GM19463 (cell line): ENCODE data around the gene DTX3.
"Not testable (repeated sequence)": the region's sequence is repeated elsewhere in the genome, so short reads cannot be mapped to it uniquely, and the experiment has no call there.

Experiments used
- ATAC-seq: cut with Tn5 transposase; IDR thresholded peaks from one replicate; pipeline ENCODE4 v1.9.1; 2021; ENCODE audit warnings: mild to moderate bottlenecking, moderate library complexity; ENCODE audit not compliant: unreplicated experiment

The DTX3 gene, protein sequence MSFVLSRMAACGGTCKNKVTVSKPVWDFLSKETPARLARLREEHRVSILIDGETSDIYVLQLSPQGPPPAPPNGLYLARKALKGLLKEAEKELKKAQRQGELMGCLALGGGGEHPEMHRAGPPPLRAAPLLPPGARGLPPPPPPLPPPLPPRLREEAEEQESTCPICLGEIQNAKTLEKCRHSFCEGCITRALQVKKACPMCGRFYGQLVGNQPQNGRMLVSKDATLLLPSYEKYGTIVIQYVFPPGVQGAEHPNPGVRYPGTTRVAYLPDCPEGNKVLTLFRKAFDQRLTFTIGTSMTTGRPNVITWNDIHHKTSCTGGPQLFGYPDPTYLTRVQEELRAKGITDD

DNA sequence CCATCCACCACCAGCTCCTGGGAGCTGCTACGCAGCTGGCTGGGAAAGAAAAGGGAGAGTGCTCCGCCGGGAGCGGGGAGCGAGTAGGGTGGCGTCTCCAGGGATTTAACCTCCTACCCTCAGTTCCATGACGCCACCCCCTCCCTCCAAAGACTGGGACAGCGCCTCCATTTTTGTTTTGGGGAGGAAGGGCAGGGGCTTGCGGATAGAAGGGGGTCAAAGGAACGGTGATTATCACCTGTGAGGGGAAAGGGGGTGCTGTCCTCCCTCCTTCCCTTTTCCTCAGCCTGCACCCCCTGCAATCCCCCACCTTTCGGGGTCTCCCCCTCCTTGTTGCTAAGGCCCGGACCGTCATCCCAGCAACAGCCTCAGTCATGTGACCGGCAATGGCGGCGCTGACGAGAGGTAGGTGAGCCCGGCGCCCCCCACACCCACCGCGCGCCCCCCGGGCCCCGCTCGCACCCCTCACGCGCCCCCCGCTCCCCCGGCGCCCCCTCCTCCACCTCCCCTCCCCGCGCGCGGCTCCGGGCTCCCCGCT is at the start of gene DTX3:
Gene DTX3 (plus strand): TSS at position 371 of the 538 bp plus-strand sequence. CDS start 1,694 bp downstream, outside the sequence.
- peak; percentile 54 for ATAC-seq

DNA sequence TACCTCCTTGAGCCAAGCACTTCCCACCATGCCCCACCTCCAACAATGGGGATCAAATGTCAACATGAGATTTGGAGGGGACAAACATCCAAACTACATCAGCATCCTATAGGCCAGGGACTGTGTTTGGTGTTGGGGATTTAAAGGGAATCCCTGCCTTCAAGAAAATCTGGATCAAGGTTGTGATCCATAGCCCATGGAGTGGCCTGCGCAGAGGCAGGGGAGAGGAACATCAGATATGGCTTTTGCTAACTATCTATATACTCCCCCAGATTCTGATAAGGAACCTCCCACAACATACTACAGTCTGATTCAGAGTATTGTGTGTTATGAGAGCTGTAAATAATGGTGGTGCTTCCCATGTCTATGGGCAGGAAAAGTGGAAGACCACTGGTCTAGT is 49.7 kb upstream of the DTX3 start:
- no peak for ATAC-seq

DNA sequence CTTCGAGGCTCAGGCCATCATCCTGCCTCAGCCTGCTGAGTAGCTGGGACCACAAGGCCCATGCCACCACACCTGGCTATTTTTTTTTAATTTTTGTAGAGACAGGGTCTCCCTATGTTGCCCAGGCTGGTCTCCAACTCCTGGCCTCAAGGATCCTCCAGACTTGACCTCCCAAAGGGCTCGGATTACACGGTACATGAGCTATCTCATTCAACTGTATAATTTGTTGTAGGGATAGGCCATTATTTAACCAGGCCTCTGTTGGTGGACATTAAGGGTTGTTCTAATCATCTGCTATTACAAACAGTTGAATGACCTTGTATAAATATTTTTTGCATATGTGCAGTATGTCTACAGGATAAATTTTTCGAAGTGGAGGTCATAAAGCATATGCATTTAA is 45.8 kb upstream of the DTX3 start:
- no peak for ATAC-seq

DNA sequence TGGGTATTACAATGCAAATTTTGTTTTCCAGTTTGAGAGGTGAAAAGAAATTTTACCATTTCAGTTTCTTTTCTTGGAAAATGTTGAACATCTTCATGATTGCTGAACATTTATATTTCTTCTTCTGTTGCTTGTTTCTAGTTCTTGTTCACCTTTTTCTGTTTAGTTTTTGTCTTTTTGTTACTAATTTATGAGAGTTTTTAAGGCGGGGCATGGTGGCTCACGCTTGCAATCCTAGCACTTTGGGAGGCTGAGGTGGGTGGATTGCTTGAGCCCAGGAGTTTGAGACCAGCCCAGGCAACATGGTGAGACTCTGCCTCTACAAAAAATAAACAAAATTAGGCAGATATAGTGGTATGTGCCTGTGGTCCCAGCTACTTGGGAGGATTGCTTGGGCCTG is 44.1 kb upstream of the DTX3 start:
- no peak for ATAC-seq

DNA sequence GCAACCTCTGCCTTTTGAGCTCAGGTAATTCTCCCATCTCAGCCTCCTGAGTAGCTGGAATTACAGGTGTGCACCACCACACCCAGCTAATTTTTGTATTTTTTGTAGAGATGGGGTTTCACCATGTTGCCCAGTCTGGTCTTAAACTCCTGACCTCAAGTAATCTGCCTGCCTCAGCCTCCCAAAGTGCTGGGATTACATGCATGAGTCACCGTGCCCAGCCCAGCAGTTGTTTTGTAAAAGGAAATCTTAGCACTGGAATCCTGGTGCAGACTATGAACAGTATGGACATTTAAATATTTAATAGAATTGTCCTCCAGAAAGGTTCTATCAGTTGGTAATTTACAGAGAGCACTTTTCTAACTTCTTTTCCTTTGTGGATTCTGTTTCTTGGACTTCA is 43.5 kb upstream of the DTX3 start:
- ATAC-seq = not testable (repeated sequence)

DNA sequence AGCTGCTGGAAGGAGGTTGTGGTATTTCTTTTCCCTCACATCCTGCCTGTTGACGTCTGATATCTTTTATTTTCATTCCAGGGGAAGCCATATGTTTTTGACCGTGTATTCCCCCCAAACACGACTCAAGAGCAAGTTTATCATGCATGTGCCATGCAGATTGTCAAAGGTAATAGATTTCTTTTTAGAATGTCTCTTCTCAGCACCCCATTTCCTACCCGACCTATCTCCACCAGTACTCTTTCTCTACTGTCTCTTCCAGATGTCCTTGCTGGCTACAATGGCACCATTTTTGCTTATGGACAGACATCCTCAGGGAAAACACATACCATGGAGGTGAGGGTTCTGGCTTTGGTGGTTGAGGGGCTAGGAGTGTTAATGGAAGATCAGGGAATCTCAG is 41.3 kb upstream of the DTX3 start:
- no peak for ATAC-seq

DNA sequence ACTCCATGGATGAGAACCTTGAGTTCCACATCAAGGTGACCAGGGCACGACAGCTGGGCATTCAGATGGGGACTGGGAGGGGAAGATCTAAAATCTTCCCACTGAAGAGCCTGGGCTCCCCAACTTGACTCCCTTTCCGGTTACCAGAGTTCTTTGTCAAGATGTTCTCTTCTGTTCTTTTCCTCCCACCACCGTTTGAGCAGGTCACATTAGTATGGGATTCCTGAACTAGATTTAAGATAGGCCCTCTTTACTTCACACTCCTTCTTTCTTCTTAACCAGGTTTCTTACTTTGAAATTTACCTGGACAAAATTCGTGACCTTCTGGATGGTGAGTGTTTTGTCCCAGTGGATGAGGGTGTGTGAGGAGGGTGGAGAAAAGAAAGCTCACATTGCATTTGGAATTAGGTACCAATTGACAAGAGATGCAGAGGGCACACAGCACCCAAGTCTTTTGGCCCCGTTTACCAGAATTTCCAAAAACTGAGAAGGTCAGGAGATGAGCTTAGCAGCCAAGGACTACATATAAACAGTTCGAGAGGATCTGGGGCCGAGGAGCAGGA is 40.4 kb upstream of the DTX3 start:
- ATAC-seq = no peak

DNA sequence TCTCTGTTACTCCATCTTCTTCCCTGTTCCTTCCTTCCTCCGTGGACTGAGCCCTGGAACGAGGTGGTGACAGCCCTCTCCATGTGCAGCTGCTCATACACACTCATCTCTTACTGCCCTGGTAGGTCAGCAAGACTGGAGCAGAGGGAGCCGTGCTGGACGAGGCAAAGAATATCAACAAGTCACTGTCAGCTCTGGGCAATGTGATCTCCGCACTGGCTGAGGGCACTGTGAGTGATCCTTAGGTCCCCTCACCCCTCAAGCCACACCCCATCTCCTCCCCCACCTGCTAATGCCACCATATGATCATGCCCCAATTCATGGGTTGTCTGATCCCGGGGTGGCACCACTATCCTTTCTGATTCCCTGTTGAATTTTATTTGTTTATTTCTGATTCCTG is 35.8 kb upstream of the DTX3 start:
- ATAC-seq = no peak

DNA sequence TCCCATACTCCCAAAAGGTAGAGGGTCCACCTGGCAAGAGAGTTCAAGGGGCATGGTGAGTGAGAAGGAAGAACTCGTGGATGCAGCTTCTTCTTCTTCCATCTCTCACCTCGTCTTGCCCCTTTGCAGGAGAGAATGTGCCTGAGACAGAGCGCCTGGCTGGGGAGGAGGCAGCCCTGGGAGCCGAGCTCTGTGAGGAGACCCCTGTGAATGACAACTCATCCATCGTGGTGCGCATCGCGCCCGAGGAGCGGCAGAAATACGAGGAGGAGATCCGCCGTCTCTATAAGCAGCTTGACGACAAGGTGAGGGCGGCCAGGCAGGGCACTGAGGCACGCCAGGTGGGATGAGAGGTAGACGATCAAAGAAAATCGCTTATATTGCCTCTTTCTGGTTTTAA is 34.8 kb upstream of the DTX3 start:
- no peak for ATAC-seq

DNA sequence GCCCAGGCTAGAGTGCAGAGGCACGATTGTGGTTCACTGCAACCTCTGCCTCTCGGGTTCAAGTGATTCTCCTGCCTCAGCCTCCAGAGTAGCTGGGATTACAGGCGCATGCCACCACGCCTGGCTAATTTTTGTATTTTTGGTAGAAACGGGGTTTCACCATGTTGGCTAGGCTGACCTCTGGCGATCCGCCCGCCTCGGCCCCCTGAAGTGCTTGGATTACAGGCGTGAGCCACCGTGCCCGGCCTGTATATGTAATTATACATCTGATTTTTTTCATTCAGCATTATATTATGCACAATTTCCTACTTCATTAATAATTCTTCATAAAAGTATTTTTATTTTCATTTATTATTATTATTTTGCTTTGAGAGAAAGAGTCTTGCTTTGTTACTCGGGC is 34.2 kb upstream of the DTX3 start:
- not testable (repeated sequence) for ATAC-seq

DNA sequence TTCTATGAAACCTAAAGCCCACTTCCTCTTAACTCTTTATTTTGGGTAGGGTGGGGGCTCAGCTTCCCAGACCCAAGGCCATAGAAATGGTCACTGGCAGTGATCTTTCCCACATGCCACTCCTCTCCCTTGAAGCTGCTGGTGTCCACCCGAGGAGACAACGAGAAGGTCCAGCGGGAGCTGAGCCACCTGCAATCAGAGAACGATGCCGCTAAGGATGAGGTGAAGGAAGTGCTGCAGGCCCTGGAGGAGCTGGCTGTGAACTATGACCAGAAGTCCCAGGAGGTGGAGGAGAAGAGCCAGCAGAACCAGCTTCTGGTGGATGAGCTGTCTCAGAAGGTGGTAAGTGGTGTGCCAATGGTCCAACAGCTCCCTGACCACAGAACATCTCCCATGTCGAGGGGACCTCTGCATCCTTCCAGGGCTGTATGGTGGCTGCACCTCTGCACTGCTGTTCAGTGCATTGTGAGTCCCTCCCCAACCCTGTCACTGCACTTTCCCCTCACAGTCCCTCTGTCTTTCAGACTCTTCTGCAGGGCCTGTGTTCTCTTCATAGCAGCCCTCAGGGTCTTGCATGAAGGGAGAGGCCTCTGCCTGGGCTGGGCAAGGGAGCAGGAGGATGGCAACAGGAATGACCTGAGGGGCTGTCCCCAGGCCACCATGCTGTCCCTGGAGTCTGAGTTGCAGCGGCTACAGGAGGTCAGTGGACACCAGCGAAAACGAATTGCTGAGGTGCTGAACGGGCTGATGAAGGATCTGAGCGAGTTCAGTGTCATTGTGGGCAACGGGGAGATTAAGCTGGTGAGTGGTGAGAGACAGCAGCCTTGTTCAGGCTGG is 32.5 kb upstream of the DTX3 start:
- no peak for ATAC-seq

DNA sequence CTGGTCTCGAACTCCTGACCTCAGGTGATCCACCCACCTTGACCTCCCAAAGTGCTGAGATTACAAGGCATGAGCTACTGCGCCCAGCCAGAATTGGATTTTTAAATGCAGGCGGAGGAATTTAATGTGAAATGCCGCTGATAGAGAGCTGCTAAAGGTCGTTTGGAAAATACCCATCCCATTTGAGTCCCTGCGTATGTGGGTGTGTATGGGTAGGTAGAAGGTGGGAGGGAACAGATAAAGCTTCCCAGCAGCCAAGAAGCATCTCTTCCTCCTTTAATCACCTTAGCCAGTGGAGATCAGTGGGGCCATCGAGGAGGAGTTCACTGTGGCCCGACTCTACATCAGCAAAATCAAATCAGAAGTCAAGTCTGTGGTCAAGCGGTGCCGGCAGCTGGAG is 29.8 kb upstream of the DTX3 start:
- no peak for ATAC-seq

DNA sequence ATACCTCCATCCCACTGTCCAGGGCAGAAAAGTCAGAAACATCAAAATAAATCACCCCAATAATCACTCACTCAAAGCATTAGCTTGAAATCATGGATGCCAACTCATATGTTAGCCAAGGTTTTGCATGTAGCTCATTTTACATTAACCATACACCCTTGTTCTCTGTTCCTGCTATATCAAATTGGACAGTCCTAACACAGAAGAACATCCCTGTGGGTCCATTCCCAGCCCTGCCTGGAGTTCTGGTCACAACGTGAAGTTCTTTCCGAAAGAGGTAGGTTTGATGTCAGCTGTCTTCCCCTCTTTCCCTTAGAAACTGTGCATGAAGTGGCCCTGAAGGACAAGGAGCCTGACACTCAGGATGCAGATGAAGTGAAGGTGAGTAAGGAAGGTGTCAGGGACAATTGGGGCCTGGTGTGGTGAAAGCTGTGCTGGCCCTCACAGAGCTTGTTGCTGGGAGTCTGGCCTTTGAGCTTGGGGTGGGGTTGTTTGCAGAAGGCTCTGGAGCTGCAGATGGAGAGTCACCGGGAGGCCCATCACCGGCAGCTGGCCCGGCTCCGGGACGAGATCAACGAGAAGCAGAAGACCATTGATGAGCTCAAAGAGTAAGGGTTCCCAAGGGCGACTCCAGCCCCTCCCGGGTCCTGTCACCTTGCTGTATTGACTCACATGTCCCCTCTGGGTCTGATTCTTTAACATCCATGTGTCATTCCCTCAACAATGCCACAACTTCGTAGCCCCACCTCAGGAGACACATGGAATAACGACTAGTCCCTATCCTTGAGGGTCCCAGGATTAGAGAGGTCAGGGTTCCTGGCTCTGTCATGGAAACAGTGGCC is 28.6 kb upstream of the DTX3 start:
- ATAC-seq = no peak

DNA sequence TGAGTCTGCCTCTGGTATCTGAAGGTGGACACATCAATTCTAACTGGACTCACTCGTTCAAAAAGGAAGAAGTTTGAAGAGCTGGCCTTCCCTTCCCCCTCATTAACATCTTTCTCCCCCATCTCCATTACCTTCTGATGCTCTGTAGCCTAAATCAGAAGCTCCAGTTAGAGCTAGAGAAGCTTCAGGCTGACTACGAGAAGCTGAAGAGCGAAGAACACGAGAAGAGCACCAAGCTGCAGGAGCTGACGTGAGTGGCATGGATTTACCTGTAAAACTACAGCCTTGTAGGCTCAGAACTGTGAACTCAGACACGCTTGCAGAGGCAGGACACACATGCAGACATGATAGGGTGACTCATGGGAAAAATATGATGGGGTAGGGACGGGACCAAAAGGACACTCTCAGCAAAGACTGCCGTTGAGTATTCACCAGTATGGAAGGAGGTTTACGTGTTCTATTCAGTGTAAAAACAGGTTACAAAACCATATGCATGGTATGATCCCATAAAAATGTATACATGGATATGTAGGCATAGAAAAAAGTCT is 27.9 kb upstream of the DTX3 start:
- ATAC-seq = no peak

DNA sequence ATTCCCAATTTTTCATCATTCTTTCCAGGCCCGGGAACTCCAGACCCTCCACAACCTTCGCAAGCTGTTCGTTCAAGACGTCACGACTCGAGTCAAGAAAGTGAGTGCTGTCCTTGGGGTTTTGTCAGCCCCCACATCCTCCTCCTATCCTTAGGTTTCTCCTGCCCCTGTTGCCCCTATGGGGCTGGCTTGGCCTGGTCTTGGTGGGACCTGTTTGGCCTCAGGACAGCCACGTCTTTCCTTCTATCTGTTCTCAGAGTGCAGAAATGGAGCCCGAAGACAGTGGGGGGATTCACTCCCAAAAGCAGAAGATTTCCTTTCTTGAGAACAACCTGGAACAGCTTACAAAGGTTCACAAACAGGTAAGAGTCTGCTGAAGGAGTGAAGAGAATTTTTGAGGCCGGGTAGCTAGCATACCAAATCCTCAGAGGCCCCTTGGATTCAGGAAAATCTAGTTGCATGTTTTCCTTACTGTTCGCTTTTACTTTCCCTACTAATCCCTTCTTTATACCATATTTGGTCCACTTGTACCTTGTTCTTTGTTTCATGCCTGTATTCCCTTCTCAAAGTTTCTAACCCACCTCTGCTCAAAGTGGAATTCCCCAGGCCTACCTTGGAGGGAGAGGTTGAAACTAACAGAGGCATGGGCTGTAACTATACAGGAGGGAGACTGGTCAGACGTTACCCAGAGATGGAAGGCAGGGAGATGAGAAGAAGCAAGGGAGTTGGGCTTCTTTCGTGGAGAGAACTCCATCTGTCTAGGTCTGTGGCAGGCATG is 26.5 kb upstream of the DTX3 start:
- no peak for ATAC-seq

DNA sequence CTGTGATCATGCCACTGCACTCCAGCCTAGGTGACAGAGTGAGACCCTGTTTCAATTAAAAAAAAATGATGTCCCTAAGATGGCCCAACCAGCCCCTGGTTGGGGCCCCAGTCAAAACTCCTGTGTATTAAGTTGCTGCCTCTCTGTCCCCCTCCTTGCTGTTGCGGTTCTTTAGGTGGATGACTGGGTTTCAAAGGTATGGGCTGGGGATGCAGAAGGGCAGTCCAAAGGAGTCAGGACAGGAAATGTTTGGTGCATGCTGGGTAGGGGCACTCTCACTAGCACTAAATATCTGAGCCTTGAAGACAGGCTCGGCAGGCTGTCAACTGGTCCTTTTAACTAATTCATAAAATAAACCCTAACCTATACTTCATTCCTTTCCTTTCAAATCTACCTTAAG is 25.6 kb upstream of the DTX3 start:
- ATAC-seq = no peak

DNA sequence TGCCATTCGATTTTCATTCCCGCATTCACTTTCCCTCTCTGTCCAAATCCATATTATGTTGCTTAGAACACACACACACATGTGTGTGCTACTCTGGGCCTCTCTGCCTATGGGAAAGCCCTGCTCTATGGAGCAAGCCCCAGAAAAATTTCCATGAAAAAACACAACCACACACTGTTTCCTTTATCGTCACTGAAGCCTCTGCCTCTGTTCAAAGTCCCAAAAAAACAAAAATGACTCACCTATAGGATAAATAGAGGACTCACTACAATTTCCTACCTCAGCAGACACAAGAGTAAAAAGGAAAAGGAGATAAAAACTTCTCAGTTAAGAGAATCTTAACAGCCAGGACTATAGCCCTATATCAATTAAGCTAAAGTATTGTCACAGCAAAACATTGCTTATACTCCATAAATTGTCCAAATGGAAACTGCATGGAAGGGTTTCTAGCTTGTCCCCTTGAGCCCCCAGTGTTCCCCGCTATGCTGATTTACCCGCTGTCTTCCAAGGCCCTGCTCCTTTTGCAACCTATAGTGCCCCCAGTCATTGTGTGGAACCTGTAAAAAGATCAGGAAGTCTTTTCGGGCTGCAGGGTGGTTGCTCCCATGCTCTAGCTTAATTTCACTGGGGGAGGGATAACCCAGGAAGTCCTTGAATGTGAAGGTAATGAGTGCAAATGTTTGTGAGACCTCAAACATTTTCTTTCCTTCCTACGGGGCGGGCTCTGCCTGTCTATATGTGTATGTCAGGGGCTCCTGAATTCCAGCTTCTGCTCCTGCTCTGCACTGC is 24.8 kb upstream of the DTX3 start:
- ATAC-seq = no peak

DNA sequence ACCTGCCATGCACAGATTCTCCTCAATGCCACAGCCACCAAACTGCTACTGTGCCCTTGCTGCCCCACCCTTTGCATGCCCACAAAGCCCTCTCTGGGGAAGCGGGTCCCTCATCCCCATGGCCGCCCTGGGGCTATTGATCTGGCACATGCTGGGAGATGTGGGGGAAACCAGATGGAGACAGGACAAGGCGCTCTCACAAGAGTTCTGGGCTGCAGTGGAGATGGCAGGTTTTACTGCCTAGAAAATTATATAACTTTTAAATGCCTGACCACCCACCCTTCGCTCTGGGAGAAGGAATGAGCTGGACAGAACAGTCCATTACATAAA is 24.2 kb upstream of the DTX3 start:
- no peak for ATAC-seq

DNA sequence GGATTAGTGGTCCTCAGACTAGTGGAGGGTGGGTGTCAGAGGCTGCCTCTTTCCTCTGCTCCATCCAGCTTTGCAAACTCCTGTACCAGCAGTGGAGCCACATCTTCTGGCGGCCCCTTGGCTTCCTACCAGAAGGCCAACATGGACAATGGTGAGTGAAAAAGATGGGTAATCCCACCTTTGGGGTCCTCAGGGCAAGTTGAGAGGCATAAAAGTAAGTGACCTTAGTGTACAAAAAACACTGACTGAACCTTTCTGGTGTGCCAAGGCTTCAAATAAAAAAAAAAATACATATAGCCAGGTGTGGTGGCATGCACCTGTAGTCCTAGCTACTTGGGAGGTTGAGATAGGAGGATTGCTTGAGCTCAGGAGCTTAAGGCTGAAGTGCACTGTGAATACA is 22.8 kb upstream of the DTX3 start:
- no peak for ATAC-seq
